ENCODE measurements around the gene CTTNBP2. TPM values are rescaled to one million over a fixed set of nuclear protein-coding genes. Genes with fewer than 3 reads are reported as not detected.
A peak's percentile ranks its signal among the peaks of the same experiment; 100 is the strongest.

CTTNBP2 gene
- total RNA-seq (not detected), polyA plus RNA-seq (not detected)

- Mint-ChIP-seq H3K36me3 (no peaks in the 10 kb centered on the region), H3K4me1 (peaks cover 0 to 11% (median 0%) of the 10 kb centered on the region in 4 donors), H3K27ac (no peak within 1 kb of the TSS), H3K4me3 (peak within 1 kb of the TSS in 2 of 4 donors; percentile 2 to 39), H3K27me3 (peaks cover 54% of the 10 kb centered on the region), H3K9me3 (peaks cover 0 to 7% (median 0%) of the 10 kb centered on the region in 7 donors)
- no peaks in the 10 kb centered on the region for H3K9me3 ChIP-seq (ENCODE audit: control insufficient read depth in 2 of 2, low read length in 2 of 2)
- no peak within 1 kb of the TSS for H3K27ac ChIP-seq (ENCODE audit: insufficient read depth, low read length, poor library complexity, severe bottlenecking)
- ATAC-seq (ENCODE audit: low read depth in 2 of 2) (no peak), DNase-seq (no peak)
- no peak within 1 kb of the TSS for H3K4me3 ChIP-seq (ENCODE audit: low read depth, low read length)
- peaks cover 4% of the 10 kb centered on the region for H3K4me1 ChIP-seq (ENCODE audit: control insufficient read depth, insufficient read depth, low read length, poor library complexity, severe bottlenecking)
- peaks cover 12% of the 10 kb centered on the region for H3K27me3 ChIP-seq (ENCODE audit: control insufficient read depth, insufficient read depth, low read length)
- no peaks in the 10 kb centered on the region for H3K36me3 ChIP-seq (ENCODE audit: control insufficient read depth, insufficient read depth, low read length)
Observed at GRCh38 chr7:117873310-117874190, at the start of gene CTTNBP2. CTTNBP2 (minus strand) TSS chr7:117873441; CDS start chr7:117873415, 26 bp downstream.

- Histone ChIP-seq H3K27me3 (ENCODE audit: control insufficient read depth, insufficient read depth, low read length) (no peaks in the 10 kb centered on the region), H3K9me3 (ENCODE audit: control insufficient read depth in 2 of 2, low read length in 2 of 2) (peaks cover 0 to 3% of the 10 kb centered on the region in 2 experiments), H3K36me3 (ENCODE audit: control insufficient read depth, insufficient read depth, low read length) (no peaks in the 10 kb centered on the region), H3K27ac (ENCODE audit: insufficient read depth, low read length, poor library complexity, severe bottlenecking) (no peak overlapping the region), H3K4me3 (ENCODE audit: low read depth, low read length) (no peak overlapping the region), H3K4me1 (ENCODE audit: control insufficient read depth, insufficient read depth, low read length, poor library complexity, severe bottlenecking) (no peaks in the 10 kb centered on the region)
- Mint-ChIP-seq H3K9me3 (peaks cover 0 to 6% (median 5%) of the 10 kb centered on the region in 7 donors), H3K27me3 (no peaks in the 10 kb centered on the region), H3K36me3 (no peaks in the 10 kb centered on the region), H3K27ac (peak overlapping the region in 1 of 3 donors; percentile 56), H3K4me3 (no peak overlapping the region), H3K4me1 (no peaks in the 10 kb centered on the region)
- no peak for ATAC-seq (ENCODE audit: low read depth in 2 of 2)
- DNase-seq, result no peak
Observed at GRCh38 chr7:117916309-117916708, 43.1 kb upstream of the CTTNBP2 start.

- no peaks in the 10 kb centered on the region for H3K27me3 ChIP-seq (ENCODE audit: control insufficient read depth, insufficient read depth, low read length)
- Mint-ChIP-seq H3K4me3 (no peak overlapping the region), H3K4me1 (no peaks in the 10 kb centered on the region), H3K36me3 (no peaks in the 10 kb centered on the region), H3K27ac (no peak overlapping the region), H3K9me3 (peaks cover 0 to 9% (median 2%) of the 10 kb centered on the region in 7 donors), H3K27me3 (no peaks in the 10 kb centered on the region)
- H3K4me3 ChIP-seq (ENCODE audit: low read depth, low read length), result no peak overlapping the region
- H3K36me3 ChIP-seq (ENCODE audit: control insufficient read depth, insufficient read depth, low read length), result no peaks in the 10 kb centered on the region
- DNase-seq (no peak), ATAC-seq (ENCODE audit: low read depth in 2 of 2) (no peak)
- H3K4me1 ChIP-seq (ENCODE audit: control insufficient read depth, insufficient read depth, low read length, poor library complexity, severe bottlenecking), result no peaks in the 10 kb centered on the region
- H3K9me3 ChIP-seq (ENCODE audit: control insufficient read depth in 2 of 2, low read length in 2 of 2), result peaks cover 0 to 3% of the 10 kb centered on the region in 2 experiments
- no peak overlapping the region for H3K27ac ChIP-seq (ENCODE audit: insufficient read depth, low read length, poor library complexity, severe bottlenecking)
Observed at GRCh38 chr7:117912421-117912820, 39.2 kb upstream of the CTTNBP2 start.

GRCh38 chr7:117908031-117908795, 35.0 kb upstream of the CTTNBP2 start:
- Mint-ChIP-seq H3K27ac (no peak overlapping the region), H3K36me3 (no peaks in the 10 kb centered on the region), H3K4me1 (no peaks in the 10 kb centered on the region), H3K9me3 (peaks cover 0 to 4% (median 0%) of the 10 kb centered on the region in 7 donors), H3K27me3 (no peaks in the 10 kb centered on the region), H3K4me3 (no peak overlapping the region)
- H3K4me1 ChIP-seq (ENCODE audit: control insufficient read depth, insufficient read depth, low read length, poor library complexity, severe bottlenecking), result no peaks in the 10 kb centered on the region
- no peaks in the 10 kb centered on the region for H3K9me3 ChIP-seq (ENCODE audit: control insufficient read depth in 2 of 2, low read length in 2 of 2)
- H3K27ac ChIP-seq (ENCODE audit: insufficient read depth, low read length, poor library complexity, severe bottlenecking), result no peak overlapping the region
- ATAC-seq (ENCODE audit: low read depth in 2 of 2), result no peak
- no peak for DNase-seq
- no peak overlapping the region for H3K4me3 ChIP-seq (ENCODE audit: low read depth, low read length)
- H3K36me3 ChIP-seq (ENCODE audit: control insufficient read depth, insufficient read depth, low read length), result no peaks in the 10 kb centered on the region
- no peaks in the 10 kb centered on the region for H3K27me3 ChIP-seq (ENCODE audit: control insufficient read depth, insufficient read depth, low read length)

- Histone ChIP-seq H3K4me3 (ENCODE audit: low read depth, low read length) (no peak overlapping the region), H3K4me1 (ENCODE audit: control insufficient read depth, insufficient read depth, low read length, poor library complexity, severe bottlenecking) (no peaks in the 10 kb centered on the region), H3K27ac (ENCODE audit: insufficient read depth, low read length, poor library complexity, severe bottlenecking) (no peak overlapping the region), H3K9me3 (ENCODE audit: control insufficient read depth in 2 of 2, low read length in 2 of 2) (no peaks in the 10 kb centered on the region), H3K27me3 (ENCODE audit: control insufficient read depth, insufficient read depth, low read length) (no peaks in the 10 kb centered on the region), H3K36me3 (ENCODE audit: control insufficient read depth, insufficient read depth, low read length) (no peaks in the 10 kb centered on the region)
- no peak for DNase-seq
- Mint-ChIP-seq H3K36me3 (no peaks in the 10 kb centered on the region), H3K4me3 (no peak overlapping the region), H3K27me3 (no peaks in the 10 kb centered on the region), H3K9me3 (peaks cover 0 to 4% (median 2%) of the 10 kb centered on the region in 7 donors), H3K27ac (no peak overlapping the region), H3K4me1 (no peaks in the 10 kb centered on the region)
- no peak for ATAC-seq (ENCODE audit: low read depth in 2 of 2)
Observed at GRCh38 chr7:117907049-117907640, 33.9 kb upstream of the CTTNBP2 start.

GRCh38 chr7:117902314-117902889, 29.2 kb upstream of the CTTNBP2 start:
- Histone ChIP-seq H3K27me3 (ENCODE audit: control insufficient read depth, insufficient read depth, low read length) (no peaks in the 10 kb centered on the region), H3K36me3 (ENCODE audit: control insufficient read depth, insufficient read depth, low read length) (no peaks in the 10 kb centered on the region), H3K4me3 (ENCODE audit: low read depth, low read length) (no peak overlapping the region), H3K4me1 (ENCODE audit: control insufficient read depth, insufficient read depth, low read length, poor library complexity, severe bottlenecking) (no peaks in the 10 kb centered on the region), H3K9me3 (ENCODE audit: control insufficient read depth in 2 of 2, low read length in 2 of 2) (no peaks in the 10 kb centered on the region), H3K27ac (ENCODE audit: insufficient read depth, low read length, poor library complexity, severe bottlenecking) (no peak overlapping the region)
- DNase-seq (no peak), ATAC-seq (ENCODE audit: low read depth in 2 of 2) (no peak)
- Mint-ChIP-seq H3K27ac (no peak overlapping the region), H3K27me3 (no peaks in the 10 kb centered on the region), H3K4me1 (no peaks in the 10 kb centered on the region), H3K4me3 (no peak overlapping the region), H3K36me3 (no peaks in the 10 kb centered on the region), H3K9me3 (peaks cover 0 to 6% (median 0%) of the 10 kb centered on the region in 7 donors)

GRCh38 chr7:117901089-117901797, 28.0 kb upstream of the CTTNBP2 start:
- H3K27ac Mint-ChIP-seq, result no peak overlapping the region

More at GRCh38 chr7:117901089-117901797, 28.0 kb upstream of the CTTNBP2 start:
- no peaks in the 10 kb centered on the region for H3K36me3 ChIP-seq (ENCODE audit: control insufficient read depth, insufficient read depth, low read length)
- DNase-seq (no peak), ATAC-seq (ENCODE audit: low read depth in 2 of 2) (no peak)
- H3K27me3 Mint-ChIP-seq, result peaks cover under 1% of the 10 kb centered on the region
- no peak overlapping the region for H3K4me3 ChIP-seq (ENCODE audit: low read depth, low read length)
- H3K27ac ChIP-seq (ENCODE audit: insufficient read depth, low read length, poor library complexity, severe bottlenecking), result no peak overlapping the region
- no peaks in the 10 kb centered on the region for H3K27me3 ChIP-seq (ENCODE audit: control insufficient read depth, insufficient read depth, low read length)
- peaks cover 0 to 6% (median 0%) of the 10 kb centered on the region in 7 donors for H3K9me3 Mint-ChIP-seq
- no peaks in the 10 kb centered on the region for H3K9me3 ChIP-seq (ENCODE audit: control insufficient read depth in 2 of 2, low read length in 2 of 2)
- H3K4me1 Mint-ChIP-seq, result no peaks in the 10 kb centered on the region
- H3K4me1 ChIP-seq (ENCODE audit: control insufficient read depth, insufficient read depth, low read length, poor library complexity, severe bottlenecking), result no peaks in the 10 kb centered on the region
- no peaks in the 10 kb centered on the region for H3K36me3 Mint-ChIP-seq
- no peak overlapping the region for H3K4me3 Mint-ChIP-seq

Measured in CD4-positive, CD25-positive, alpha-beta regulatory T cell (primary cell).